GM12891 (cell line): Measurements from ENCODE around the gene PCCA.

Source experiments
- PAX5 ChIP-seq: IDR thresholded peaks from 2 replicates; pipeline ENCODE4 v1.6.1; 2011; ENCODE audit warnings: low read length, moderate library complexity, mild to moderate bottlenecking; ENCODE audit not compliant: insufficient read depth, severe bottlenecking
- POLR2A ChIP-seq: IDR thresholded peaks from 2 replicates; pipeline ENCODE4 v1.6.1; 2011; ENCODE audit warnings: low read depth, low read length, control low read depth
- POLR2AphosphoS5 ChIP-seq: IDR thresholded peaks from 2 replicates; pipeline ENCODE4 v1.6.1; 2011; ENCODE audit warnings: low read depth, low read length, control low read depth

- TF ChIP-seq POLR2AphosphoS5 (no peak), POLR2A (no peak), PAX5 (no peak)
These were observed 391.8 kb downstream of the PCCA start for GRCh38 chr13:100480676-100481075.
